K562 (cell line): Measurements from ENCODE around the gene KRTAP13-4. TPM values are rescaled to one million over a fixed set of nuclear protein-coding genes. Genes with fewer than 3 reads are reported as not detected.

Experiments
- ATAC-seq: fragments of 200-7000 bp; cut with Tn5 transposase; 3 replicates; pipeline ENCODE4 v1.9.1; 2020; ENCODE audit warnings: moderate library complexity
- BruUV-seq: library from RNA; stranded (reverse); fragments of 400-500 nt; replicated peaks from 2 replicates; lab custom pipeline; 2021; lab: Mats Ljungman, UMichigan
- CTCF ChIA-PET: fragments of 300-600 bp; formaldehyde crosslinking; extraction: SDS; loops from one replicate; lab custom pipeline; 2021; ENCODE audit warnings: low intra/inter-chr PET ratio; lab: Yijun Ruan, JAX
- POLR2A ChIA-PET: fragments of 300-600, 350-650 bp; sonication (Branson Sonifier 250); formaldehyde crosslinking; extraction: SDS; loops from one replicate; lab custom pipeline; 2021; ENCODE audit warnings: antibody characterized with exemption, inconsistent platforms; lab: Yijun Ruan, JAX
- DNase-seq, 4 experiments: peaks; one replicate each; pipeline versions ENCODE4 v3.0.0 to v3.0.0-alpha.2; 2011 to 2018; ENCODE audit warnings: low spot score in 3 of 4, mixed read lengths in 3 of 4; ENCODE audit errors: extremely low read depth in 1 of 4
- FAIRE-seq: peaks from 2 replicates; lab custom pipeline; 2011; peaks lifted over from hg19 to GRCh38; lab: Jason Lieb, UNC
- H2AFZ ChIP-seq: 2 replicates; pipeline ENCODE4 v1.6.0; 2011; ENCODE audit warnings: low read depth, low read length, control low read depth, inconsistent platforms
- H3K27ac ChIP-seq: fragments of 200-600 bp; 3 replicates; pipeline ENCODE4 v1.8.0; 2011; ENCODE audit warnings: low read depth, mild to moderate bottlenecking, control low read depth, inconsistent platforms, low read length, moderate library complexity, mixed read lengths; ENCODE audit errors: extremely low read depth
- H3K27me3 ChIP-seq, 2 experiments: fragments of 300-600 bp in 1 of 2; 2 replicates in 1 of 2; 3 replicates in 1 of 2; pipeline versions ENCODE4 v1.6.0 to v1.8.0; 2011; ENCODE audit warnings: inconsistent platforms in 2 of 2, low read length in 2 of 2, mild to moderate bottlenecking in 1 of 2, mixed read lengths in 1 of 2, moderate library complexity in 1 of 2; ENCODE audit not compliant: control insufficient read depth in 2 of 2, insufficient read depth in 2 of 2
- H3K36me3 ChIP-seq: fragments of 300-600 bp; 3 replicates; pipeline ENCODE4 v1.8.0; 2011; ENCODE audit warnings: mild to moderate bottlenecking, low read length, inconsistent platforms; ENCODE audit not compliant: control insufficient read depth, insufficient read depth
- H3K4me1 ChIP-seq, 2 experiments: fragments of 200-600 bp in 1 of 2; replicated peaks in 1 of 2; 2 replicates in 1 of 2; 3 replicates in 1 of 2; pipeline versions ENCODE4 v1.5.1 to v1.8.0; 2011; ENCODE audit warnings: inconsistent platforms in 2 of 2, low read length in 2 of 2, mild to moderate bottlenecking in 1 of 2, mixed read lengths in 1 of 2, moderate library complexity in 1 of 2; ENCODE audit not compliant: control insufficient read depth in 2 of 2, insufficient read depth in 2 of 2
- H3K4me2 ChIP-seq: 2 replicates; pipeline ENCODE4 v1.6.1; 2011; ENCODE audit warnings: low read length, control low read depth, inconsistent platforms, mixed read lengths; ENCODE audit not compliant: insufficient read depth
- H3K4me3 ChIP-seq: fragments of 200-600 bp; sonication (generic), shearing (Covaris generic); 2 replicates; pipeline ENCODE4 v1.5.1; 2016; ENCODE audit warnings: control low read depth, inconsistent platforms
- H3K79me2 ChIP-seq: fragments of 200-600 bp; 3 replicates; pipeline ENCODE4 v1.8.0; 2011; ENCODE audit warnings: low read length, inconsistent platforms; ENCODE audit not compliant: control insufficient read depth, insufficient read depth
- H3K9ac ChIP-seq, 2 experiments: 2 replicates each; pipeline versions ENCODE4 v1.6.0 to v1.6.1; 2011; ENCODE audit warnings: low read depth in 2 of 2, low read length in 2 of 2, control low read depth in 1 of 2, inconsistent platforms in 1 of 2, mild to moderate bottlenecking in 1 of 2, mixed read lengths in 1 of 2; ENCODE audit not compliant: insufficient read depth in 1 of 2
- H3K9me1 ChIP-seq: one replicate; pipeline ENCODE4 v1.6.0; 2011; ENCODE audit warnings: inconsistent platforms, mild to moderate bottlenecking, low read length, moderate library complexity; ENCODE audit not compliant: control insufficient read depth, insufficient read depth
- H3K9me3 ChIP-seq: replicated peaks from 2 replicates; pipeline ENCODE4 v1.5.1; 2011; ENCODE audit warnings: low read depth, low read length, inconsistent platforms; ENCODE audit not compliant: control insufficient read depth, insufficient read depth
- H4K20me1 ChIP-seq: replicated peaks from 2 replicates; pipeline ENCODE4 v1.6.1; 2011; ENCODE audit warnings: low read length, inconsistent platforms, mixed read lengths; ENCODE audit not compliant: control insufficient read depth, insufficient read depth
- BCLAF1 ChIP-seq, 2 experiments: fragments of 450-650 bp in 1 of 2; IDR thresholded peaks; 2 replicates each; pipeline ENCODE4 v1.6.1; 2011 to 2017; ENCODE audit warnings: low read depth in 2 of 2, antibody characterized with exemption in 1 of 2, borderline replicate concordance in 1 of 2, low read length in 1 of 2, mild to moderate bottlenecking in 1 of 2, mixed read lengths in 1 of 2; ENCODE audit not compliant: control insufficient read depth in 1 of 2
- EZH2 ChIP-seq: IDR thresholded peaks from 2 replicates; pipeline ENCODE4 v1.6.1; 2012; ENCODE audit warnings: low read depth, mild to moderate bottlenecking, inconsistent platforms, low read length, borderline replicate concordance
- GTF2B ChIP-seq: IDR thresholded peaks from 2 replicates; pipeline ENCODE4 v1.6.1; 2011; ENCODE audit not compliant: insufficient read length; ENCODE audit errors: extremely low read depth
- NKRF ChIP-seq: fragments of 450-650 bp; IDR thresholded peaks from 2 replicates; pipeline ENCODE4 v1.6.1; 2016; ENCODE audit warnings: borderline replicate concordance
- RB1 ChIP-seq: fragments of 450-650 bp; IDR thresholded peaks from 2 replicates; pipeline ENCODE4 v1.6.1; 2017; ENCODE audit warnings: low read depth, mild to moderate bottlenecking
- STAT5A ChIP-seq: IDR thresholded peaks from 2 replicates; pipeline ENCODE4 v1.6.1; 2012; ENCODE audit warnings: low read length, inconsistent platforms, borderline replicate concordance
- THAP12 ChIP-seq: fragments of 250-450 bp; sonication (Bioruptor Pico); IDR thresholded peaks from 2 replicates; pipeline ENCODE4 v1.9.0; 2021; ENCODE audit warnings: mild to moderate bottlenecking, inconsistent platforms
- ZNF586 ChIP-seq: fragments of 450-650 bp; formaldehyde crosslinking; conservative IDR thresholded peaks from 2 replicates; pipeline ENCODE4 v1.4.0; 2020; ENCODE audit warnings: mild to moderate bottlenecking, moderate library complexity
- whole genome bisulfite sequencing: fragments of 100-300 bp; shearing (Covaris generic); methylation state at CpG from one replicate; pipeline ENCODE4 v1.1.6; 2016; ENCODE audit warnings: low coverage, mixed read lengths; ENCODE audit not compliant: insufficient coverage; ENCODE audit errors: missing lambda C conversion rate; 5-methylcytosine and 5-hydroxymethylcytosine counted together
- in situ Hi-C: fragments of 300-500 bp; cut with MboI; formaldehyde crosslinking; loops from 4 replicates; pipeline ENCODE4 v1.15.0; 2018; ENCODE audit warnings: inconsistent platforms, mixed read lengths
- intact Hi-C: fragments of 100-400 bp; cut with micrococcal nuclease; formaldehyde crosslinking; loops from 2 replicates; pipeline ENCODE4 v1.14.2; 2022
- polyA plus RNA-seq, 8 experiments: library from polyadenylated mRNA; depleted of rRNA in 4 of 8; stranded (reverse) in 5 of 8; unstranded in 3 of 8; fragments of >200 nt; fragmentation: Nextera tagmentation in 2 of 8; fragmentation: Illumina TruSeq in 1 of 8; extraction: Ambion mirVana in 2 of 8; extraction: Trizol in 1 of 8; gene quantifications; 2 replicates each; pipeline versions ENCODE4 v1.2.1 to v1.2.3, GENCODE V29; 2011 to 2014; ENCODE audit warnings: inconsistent platforms in 1 of 8, missing spikeins in 1 of 8
- total RNA-seq, 7 experiments: library from RNA; depleted of rRNA in 6 of 7; stranded (reverse); fragments of >200 nt in 6 of 7; fragmentation: Illumina TruSeq in 2 of 7; extraction: Trizol in 2 of 7; gene quantifications; 2 replicates each; pipeline versions ENCODE4 v1.2.1 to v1.2.3, GENCODE V29; 2011 to 2021; ENCODE audit warnings: low replicate concordance in 1 of 7
- TF ChIP-seq, protein P1 (sequence below): fragments of 250-450 bp; sonication (Bioruptor Pico); IDR thresholded peaks from 2 replicates; pipeline ENCODE4 v1.5.0; 2021; ENCODE audit warnings: mild to moderate bottlenecking, borderline replicate concordance

Gene KRTAP13-4
- total and polyA plus RNA-seq, 9 of the 15 experiments (the other 6 are each of a cell fraction or from before 2014, with no cell fraction given): not detected

GRCh38 chr21:30430170-30430655, at the start of gene KRTAP13-4 (continued):
- TF ChIP-seq BCLAF1 (IDR thresholded peaks at IDR 0.05; ENCODE audit: borderline replicate concordance in 1 of 2, control insufficient read depth in 1 of 2, low read depth in 2 of 2, low read length in 1 of 2): no peak

DNA sequence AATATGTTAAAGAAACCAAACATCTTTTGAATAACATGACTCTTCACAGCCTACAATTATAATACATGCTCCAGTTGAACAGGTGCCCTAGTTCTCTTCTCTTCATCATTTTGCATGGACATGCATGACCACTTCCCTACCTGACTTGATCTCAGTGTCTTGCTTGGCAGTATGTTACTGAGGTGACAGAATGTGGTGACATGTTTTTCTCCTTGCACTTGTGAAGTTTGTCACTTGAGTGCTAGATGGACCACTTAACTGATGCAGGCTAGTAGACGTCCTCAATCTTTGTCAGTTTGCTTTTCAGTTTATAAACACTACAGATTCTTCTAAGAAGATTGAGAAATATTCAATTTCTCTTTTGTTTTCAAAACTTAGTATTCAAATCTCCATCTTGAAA, 47.8 kb upstream of the KRTAP13-4 start:
- Histone ChIP-seq H3K9me1 (no peaks in the 10 kb centered on the region), H3K27me3 (no peaks in the 10 kb centered on the region), H3K9me3 (peaks cover 3% of the 10 kb centered on the region), H4K20me1 (no peaks in the 10 kb centered on the region), H3K36me3 (no peaks in the 10 kb centered on the region), H3K4me1 (no peaks in the 10 kb centered on the region), H3K4me3 (no peak overlapping the region), H3K9ac (no peak overlapping the region), H3K79me2 (no peaks in the 10 kb centered on the region), H3K4me2 (no peak overlapping the region), H2AFZ (no peak overlapping the region), H3K27ac (no peak overlapping the region)
- in situ Hi-C loops (no loop called here), intact Hi-C loops (no loop called here)
- no TSS peak for BruUV-seq
- WGBS: 0% methylated on average over 1 of the region's 1 CpG
- FAIRE-seq: no peak
- ChIA-PET CTCF (no interaction called here), POLR2A (no interaction called here)
- no peak for ATAC-seq
- DNase-seq: no peak
- TF ChIP-seq RB1 (no peak), STAT5A (no peak), ZNF586 (no peak), THAP12 (CRISPR knock-in tag) (no peak), NKRF (no peak), EZH2 (no peak), GTF2B (no peak)
- TF ChIP-seq, protein P1, sequence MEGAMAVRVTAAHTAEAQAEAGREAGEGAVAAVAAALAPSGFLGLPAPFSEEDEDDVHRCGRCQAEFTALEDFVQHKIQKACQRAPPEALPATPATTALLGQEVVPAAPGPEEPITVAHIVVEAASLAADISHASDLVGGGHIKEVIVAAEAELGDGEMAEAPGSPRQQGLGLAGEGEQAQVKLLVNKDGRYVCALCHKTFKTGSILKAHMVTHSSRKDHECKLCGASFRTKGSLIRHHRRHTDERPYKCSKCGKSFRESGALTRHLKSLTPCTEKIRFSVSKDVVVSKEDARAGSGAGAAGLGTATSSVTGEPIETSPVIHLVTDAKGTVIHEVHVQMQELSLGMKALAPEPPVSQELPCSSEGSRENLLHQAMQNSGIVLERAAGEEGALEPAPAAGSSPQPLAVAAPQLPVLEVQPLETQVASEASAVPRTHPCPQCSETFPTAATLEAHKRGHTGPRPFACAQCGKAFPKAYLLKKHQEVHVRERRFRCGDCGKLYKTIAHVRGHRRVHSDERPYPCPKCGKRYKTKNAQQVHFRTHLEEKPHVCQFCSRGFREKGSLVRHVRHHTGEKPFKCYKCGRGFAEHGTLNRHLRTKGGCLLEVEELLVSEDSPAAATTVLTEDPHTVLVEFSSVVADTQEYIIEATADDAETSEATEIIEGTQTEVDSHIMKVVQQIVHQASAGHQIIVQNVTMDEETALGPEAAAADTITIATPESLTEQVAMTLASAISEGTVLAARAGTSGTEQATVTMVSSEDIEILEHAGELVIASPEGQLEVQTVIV: no peak
